ENCODE measurements around the gene SERP2.

- TF ChIP-seq CTCF (IDR thresholded peaks at IDR 0.05) (no peak), EZH2 (IDR thresholded peaks at IDR 0.05; ENCODE audit: borderline replicate concordance, insufficient read depth, low read depth, low read length, poor library complexity, severe bottlenecking) (no peak)
These were observed 19.8 kb downstream of the SERP2 start for GRCh38 chr13:44393391-44393790.

All from B cell (primary cell).